ENCODE measurements around the gene EIF2S3B.

Gene EIF2S3B

GRCh38 chr12:10554756-10555481 lies 49.2 kb downstream of the EIF2S3B start:
- no peak for DNase-seq

DNA sequence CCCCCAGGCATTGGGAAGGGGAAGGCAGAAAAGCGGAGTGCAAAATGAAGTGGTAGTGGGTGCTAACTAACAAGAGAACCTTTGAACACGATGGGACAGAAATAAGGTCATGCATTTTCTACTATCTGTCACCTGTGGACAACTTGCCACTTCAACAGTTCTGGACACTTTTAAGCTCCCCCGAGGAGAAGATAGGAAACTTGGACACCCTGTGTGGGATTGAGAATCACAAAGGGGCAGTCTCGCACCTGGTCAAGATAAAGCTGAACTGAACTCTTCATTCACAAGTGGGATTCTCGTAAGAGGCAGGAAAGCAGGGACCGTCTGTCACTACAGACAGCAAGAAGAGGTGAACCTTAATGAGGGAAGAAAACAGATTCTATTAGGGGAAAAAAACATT lies 51.6 kb downstream of the EIF2S3B start:
- DNase-seq: no peak

DNA sequence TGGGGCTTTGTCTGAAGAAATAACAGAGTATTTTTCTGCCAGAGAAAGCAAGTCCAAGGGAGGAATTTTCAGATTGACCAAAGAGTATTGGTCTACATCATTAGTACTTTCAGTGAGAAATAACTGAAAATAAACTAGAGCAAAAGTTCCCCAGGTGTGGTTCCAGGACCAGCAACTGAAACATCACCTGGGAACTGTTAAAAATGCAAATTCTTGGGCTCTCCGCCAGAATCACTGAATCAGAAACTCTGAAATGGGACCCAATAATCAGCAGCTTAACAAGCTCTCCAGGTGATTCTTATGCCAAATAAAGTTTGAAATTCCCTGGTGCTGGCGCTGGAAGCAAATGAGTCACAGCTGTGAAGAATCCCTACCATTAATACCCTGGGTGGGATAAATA lies 52.1 kb downstream of the EIF2S3B start:
- DNase-seq: no peak

All from activated CD4-positive, alpha-beta T cell treated with anti-CD3 and anti-CD28 coated beads, Interleukin-10, Interleukin-2, amounts not matched to agents 100 ng/mL and 50 ng/mL, durations not matched to agents 16 hours and 8 hours (primary cell).